Testis (tissue), 3 donors: ENCODE results near the gene CERS4. TPM values are rescaled to one million over a fixed set of nuclear protein-coding genes. Genes with fewer than 3 reads are reported as not detected.

Source experiments
- DNase-seq: peaks from one replicate; pipeline ENCODE4 v3.0.0-alpha.2; 2019
- H3K27ac ChIP-seq, 2 donors: fragments of 200-600 bp; sonication (generic); one replicate each; pipeline ENCODE4 v1.5.1; 2019
- H3K27me3 ChIP-seq: fragments of 200-600 bp; sonication (generic); one replicate; pipeline ENCODE4 v1.5.1; 2019
- H3K36me3 ChIP-seq: fragments of 200-600 bp; sonication (generic); one replicate; pipeline ENCODE4 v1.5.1; 2017; ENCODE audit warnings: low read depth; ENCODE audit errors: missing control alignments
- H3K4me1 ChIP-seq: fragments of 200-600 bp; sonication (generic); one replicate; pipeline ENCODE4 v1.5.1; 2019
- H3K4me3 ChIP-seq, 2 donors: fragments of 200-600 bp; sonication (generic); one replicate each; pipeline ENCODE4 v1.5.1; 2017 to 2019
- H3K9me3 ChIP-seq: fragments of 200-600 bp; sonication (generic); one replicate; pipeline ENCODE4 v1.5.1; 2017
- POLR2A ChIP-seq: fragments of 450-650 bp; IDR thresholded peaks from one replicate; pipeline ENCODE4 v1.6.1; 2017; ENCODE audit warnings: antibody characterized with exemption, mild to moderate bottlenecking, moderate library complexity
- WGBS, 2 donors: methylation state at CpG; one replicate each; pipeline ENCODE4 v1.1.5; 2018; 5-methylcytosine and 5-hydroxymethylcytosine counted together
- intact Hi-C: fragments of 100-400 bp; cut with DNase I; formaldehyde crosslinking; loops from one replicate; pipeline ENCODE4 v1.15.1; 2023; ENCODE audit warnings: low total_unique reads
- polyA plus RNA-seq: library from polyadenylated mRNA; stranded (reverse); fragments of 350-450 nt; fragmentation: Illumina TruSeq; extraction: RNeasy Lipid Tissue Mini Kit (QIAGEN cat#74804); gene quantifications from one replicate; pipeline ENCODE4 v1.2.3, GENCODE V29; 2014; ENCODE audit warnings: low read depth, low replicate concordance; ENCODE audit not compliant: insufficient read depth
- total RNA-seq, 2 donors: library from RNA; depleted of rRNA; stranded (reverse); fragments of >200 nt; gene quantifications; one replicate each; pipeline ENCODE4 v1.2.3, GENCODE V29; 2016
- TF ChIP-seq, protein P1 (sequence below), 3 experiments: fragments of 450-650 bp in 2 of 3; fragments of 200-600 bp in 1 of 3; sonication (generic) in 1 of 3; IDR thresholded peaks; one replicate each; pipeline ENCODE4 v1.5.1; 2016 to 2019; ENCODE audit warnings: antibody characterized with exemption in 3 of 3, mild to moderate bottlenecking in 2 of 3, moderate library complexity in 1 of 3

The CERS4 gene
- total and polyA plus RNA-seq, 3 donors from 2014 or later, result 35.2 to 105 (median 68.6) TPM

DNA sequence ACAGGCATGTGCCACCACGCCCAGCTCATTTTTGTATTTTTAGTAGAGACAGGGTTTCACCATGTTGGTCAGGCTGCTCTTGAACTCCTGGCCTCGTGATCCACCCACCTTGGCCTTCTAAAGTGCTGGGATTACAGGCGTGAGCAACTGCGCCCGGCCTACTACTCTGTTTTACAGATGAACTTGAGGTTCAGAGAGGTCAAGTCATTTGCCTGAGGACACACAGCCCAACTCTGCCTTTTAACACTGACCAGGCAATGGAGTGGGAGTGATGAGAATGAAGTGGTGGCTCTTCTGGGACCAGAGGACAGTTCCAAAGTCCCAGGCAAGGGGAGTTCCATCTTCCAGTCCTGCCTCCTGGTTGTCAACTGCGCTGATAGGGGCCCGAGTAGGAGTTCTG, 41.4 kb downstream of the CERS4 start:
- Histone ChIP-seq H3K4me1 (peaks cover 13% of the 10 kb centered on the region), H3K27me3 (no peaks in the 10 kb centered on the region), H3K27ac (peak overlapping the region; percentile 24 to 50), H3K36me3 (no peaks in the 10 kb centered on the region), H3K9me3 (no peaks in the 10 kb centered on the region), H3K4me3 (no peak overlapping the region)
- no peak for DNase-seq
- WGBS, 2 donors, result 70 to 76% methylated on average over 4 to 7 of the region's 7 CpGs
- TF ChIP-seq, protein P1, sequence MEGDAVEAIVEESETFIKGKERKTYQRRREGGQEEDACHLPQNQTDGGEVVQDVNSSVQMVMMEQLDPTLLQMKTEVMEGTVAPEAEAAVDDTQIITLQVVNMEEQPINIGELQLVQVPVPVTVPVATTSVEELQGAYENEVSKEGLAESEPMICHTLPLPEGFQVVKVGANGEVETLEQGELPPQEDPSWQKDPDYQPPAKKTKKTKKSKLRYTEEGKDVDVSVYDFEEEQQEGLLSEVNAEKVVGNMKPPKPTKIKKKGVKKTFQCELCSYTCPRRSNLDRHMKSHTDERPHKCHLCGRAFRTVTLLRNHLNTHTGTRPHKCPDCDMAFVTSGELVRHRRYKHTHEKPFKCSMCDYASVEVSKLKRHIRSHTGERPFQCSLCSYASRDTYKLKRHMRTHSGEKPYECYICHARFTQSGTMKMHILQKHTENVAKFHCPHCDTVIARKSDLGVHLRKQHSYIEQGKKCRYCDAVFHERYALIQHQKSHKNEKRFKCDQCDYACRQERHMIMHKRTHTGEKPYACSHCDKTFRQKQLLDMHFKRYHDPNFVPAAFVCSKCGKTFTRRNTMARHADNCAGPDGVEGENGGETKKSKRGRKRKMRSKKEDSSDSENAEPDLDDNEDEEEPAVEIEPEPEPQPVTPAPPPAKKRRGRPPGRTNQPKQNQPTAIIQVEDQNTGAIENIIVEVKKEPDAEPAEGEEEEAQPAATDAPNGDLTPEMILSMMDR (IDR thresholded peaks at IDR 0.05), result no peak
- no peak for TF ChIP-seq POLR2A
- intact Hi-C loops, result loop anchor here (5.0 to 10.0 kb wide), 2 partner anchors 93 to 306 kb away; partner anchors contain the start of gene TIMM44

DNA sequence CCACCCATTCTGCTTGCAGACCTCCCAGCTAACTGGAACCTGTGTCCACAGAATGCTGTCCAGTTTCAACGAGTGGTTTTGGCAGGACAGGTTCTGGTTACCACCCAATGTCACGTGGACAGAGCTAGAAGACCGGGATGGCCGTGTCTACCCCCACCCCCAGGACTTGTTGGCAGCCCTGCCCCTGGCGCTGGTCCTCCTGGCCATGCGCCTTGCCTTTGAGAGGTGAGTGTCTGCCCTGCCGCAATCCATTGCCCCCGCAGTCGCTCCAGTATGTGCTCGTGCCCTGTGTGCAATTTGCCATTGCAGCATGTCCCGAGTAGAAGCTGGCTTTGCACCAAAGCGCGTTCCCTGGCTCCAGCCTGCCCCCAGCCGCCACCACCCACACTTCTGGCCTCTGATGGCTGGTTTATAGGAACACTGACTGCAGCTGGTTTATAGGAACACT, 41.9 kb downstream of the CERS4 start:
- Histone ChIP-seq H3K4me3 (no peak overlapping the region), H3K27me3 (no peaks in the 10 kb centered on the region), H3K4me1 (peaks cover 13% of the 10 kb centered on the region), H3K36me3 (no peaks in the 10 kb centered on the region), H3K27ac (peak overlapping the region; percentile 24 to 50), H3K9me3 (no peaks in the 10 kb centered on the region)
- TF ChIP-seq POLR2A, result no peak
- TF ChIP-seq, protein P1 (IDR thresholded peaks at IDR 0.05), result no peak
- DNase-seq, result peak; percentile 86
- 48 to 79% methylated on average over 6 to 13 of the region's 14 CpGs for WGBS, 2 donors
- intact Hi-C loops, result loop anchor here (5.0 to 10.0 kb wide), 2 partner anchors 94 to 306 kb away; partner anchors contain the start of gene TIMM44

DNA sequence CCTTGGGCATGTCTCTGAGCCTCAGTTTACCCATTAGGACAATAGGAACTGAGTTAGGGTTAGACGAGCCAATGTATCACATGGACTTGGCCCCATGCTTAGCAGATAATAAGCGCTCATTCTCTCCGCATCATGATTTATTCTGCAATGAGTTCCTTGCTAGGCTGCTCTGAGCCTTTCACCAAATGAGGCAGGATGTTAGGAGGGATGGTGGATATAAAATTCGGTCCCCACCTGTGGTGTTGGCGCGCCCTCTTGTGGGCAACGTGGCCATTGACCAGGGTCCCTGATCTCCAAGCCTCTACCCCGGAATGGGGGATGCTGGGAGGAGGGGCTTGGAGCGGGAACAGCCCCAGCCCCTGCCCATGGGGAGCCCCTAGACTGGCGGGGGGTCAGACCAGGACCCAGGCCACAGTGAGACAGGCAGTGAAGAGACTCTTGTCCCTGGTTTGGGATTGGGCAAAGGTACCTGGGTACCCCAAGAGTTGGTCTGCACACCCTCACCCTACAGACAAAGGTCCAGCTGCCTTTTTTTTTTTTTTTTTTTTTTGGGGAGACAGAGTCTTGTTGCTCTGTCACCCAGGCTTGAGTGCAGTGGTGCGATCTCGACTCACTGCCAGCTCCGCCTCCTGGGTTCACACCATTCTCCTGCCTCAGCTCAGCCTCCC, 43.9 kb downstream of the CERS4 start:
- 29 to 57% methylated on average over 10 to 13 of the region's 13 CpGs for WGBS, 2 donors
- Histone ChIP-seq H3K4me1 (peaks cover 13% of the 10 kb centered on the region), H3K27me3 (no peaks in the 10 kb centered on the region), H3K9me3 (no peaks in the 10 kb centered on the region), H3K4me3 (no peak overlapping the region), H3K36me3 (no peaks in the 10 kb centered on the region), H3K27ac (no peak overlapping the region)
- DNase-seq, result peak; percentile 80
- no peak for TF ChIP-seq POLR2A
- TF ChIP-seq, protein P1 (IDR thresholded peaks at IDR 0.05), result peak; percentile 83 to 89 (median 85)
- intact Hi-C loops, result loop anchor here (5.0 to 10.0 kb wide), 2 partner anchors 96 to 308 kb away; partner anchors contain the start of gene TIMM44

DNA sequence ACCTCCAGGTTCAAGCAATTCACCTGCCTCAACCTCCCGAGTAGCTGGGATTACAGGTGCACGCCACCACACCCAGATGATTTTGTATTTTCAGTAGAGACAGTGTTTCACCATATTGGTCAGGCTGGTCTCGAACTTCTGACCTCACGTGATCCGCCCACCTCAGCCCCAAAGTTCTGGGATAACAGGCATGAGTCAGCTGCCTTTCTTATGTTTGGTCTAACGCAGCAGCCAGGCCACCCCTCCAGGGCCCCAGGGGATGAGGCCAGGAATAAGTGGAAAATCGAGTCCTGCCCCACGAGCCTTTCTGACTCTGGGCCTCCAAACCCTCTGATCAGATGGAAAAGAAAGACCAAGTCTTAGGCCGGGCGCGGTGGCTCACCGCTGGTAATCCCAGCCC, 44.5 kb downstream of the CERS4 start:
- peaks cover 13% of the 10 kb centered on the region for H3K4me1 ChIP-seq
- no peak for TF ChIP-seq POLR2A
- TF ChIP-seq, protein P1 (IDR thresholded peaks at IDR 0.05), result no peak

More for the DNA sequence above, 44.5 kb downstream of the CERS4 start:
- intact Hi-C loops, result loop anchor here (5.0 to 10.0 kb wide), 2 partner anchors 96 to 309 kb away; partner anchors contain the start of gene TIMM44
- DNase-seq, result no peak
- H3K27me3 ChIP-seq, result no peaks in the 10 kb centered on the region
- H3K27ac ChIP-seq, result no peak overlapping the region
- no peak overlapping the region for H3K4me3 ChIP-seq
- WGBS, 2 donors, result 81 to 85% methylated on average over 10 to 12 of the region's 12 CpGs
- no peaks in the 10 kb centered on the region for H3K36me3 ChIP-seq
- H3K9me3 ChIP-seq, result no peaks in the 10 kb centered on the region
